GM18909 (cell line): Measurements from ENCODE around the gene RTP3.

Experiments
- ATAC-seq: cut with Tn5 transposase; IDR thresholded peaks from one replicate; pipeline ENCODE4 v1.9.1; 2021; ENCODE audit warnings: mild to moderate bottlenecking; ENCODE audit not compliant: unreplicated experiment, poor library complexity

Gene RTP3

DNA sequence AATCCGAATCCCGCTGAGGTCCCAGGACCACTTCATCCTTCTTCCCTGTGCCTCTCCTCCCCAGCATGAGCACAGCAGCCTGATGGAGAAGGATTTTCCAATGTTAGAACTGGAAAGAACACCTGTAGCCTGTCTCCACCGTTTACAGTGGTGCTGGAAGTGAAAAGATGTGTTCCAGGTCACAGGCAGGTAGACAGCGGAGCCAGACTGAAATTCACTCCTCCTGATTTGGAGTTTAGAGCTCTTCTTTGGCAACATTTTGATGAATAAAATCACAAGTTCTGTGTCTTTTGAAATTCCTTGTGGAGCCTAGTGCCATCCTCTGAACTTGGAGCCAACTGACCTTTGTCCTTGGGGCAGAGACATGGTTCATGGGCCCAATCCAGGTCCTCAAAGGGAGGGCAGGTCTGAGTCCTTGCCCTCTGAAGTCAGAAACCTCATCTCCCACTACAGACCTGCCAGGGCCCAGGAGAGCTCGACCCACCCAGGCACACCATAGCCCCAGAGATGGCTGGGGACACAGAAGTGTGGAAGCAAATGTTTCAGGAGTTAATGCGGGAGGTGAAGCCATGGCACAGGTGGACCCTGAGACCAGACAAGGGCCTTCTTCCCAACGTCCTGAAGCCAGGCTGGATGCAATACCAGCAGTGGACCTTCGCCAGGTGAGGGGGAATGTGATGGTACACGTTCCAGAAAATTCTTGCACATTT, at the start of gene RTP3:
Gene RTP3 (plus strand): TSS at position 421 of the 710 bp plus-strand sequence. CDS start 87 bp downstream, at position 508.
- ATAC-seq = no peak

DNA sequence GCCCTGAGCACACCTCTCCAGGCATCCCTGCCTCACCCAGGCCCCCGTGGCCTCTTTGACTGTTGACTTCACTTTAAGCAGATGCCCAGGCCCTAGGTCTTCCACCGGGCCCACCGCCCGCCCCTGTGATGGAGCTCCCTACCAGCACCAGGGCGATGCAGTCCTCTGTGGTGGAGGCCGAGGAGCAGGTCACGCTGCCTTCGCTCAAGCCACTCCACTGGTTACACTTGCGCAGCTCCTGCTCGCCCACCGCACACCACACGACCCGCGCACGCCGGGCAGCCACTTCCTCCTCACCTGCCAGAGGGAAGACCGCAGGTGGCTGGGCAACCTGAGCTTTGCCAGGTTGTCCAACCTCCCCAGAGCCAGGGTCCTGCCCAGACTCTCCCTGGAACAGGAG, 49.1 kb upstream of the RTP3 start:
- no peak for ATAC-seq

GRCh38 chr3:46449755-46450552, 47.8 kb upstream of the RTP3 start:
- no peak for ATAC-seq

- ATAC-seq = no peak
These were observed 44.1 kb upstream of the RTP3 start for GRCh38 chr3:46453526-46454208.

DNA sequence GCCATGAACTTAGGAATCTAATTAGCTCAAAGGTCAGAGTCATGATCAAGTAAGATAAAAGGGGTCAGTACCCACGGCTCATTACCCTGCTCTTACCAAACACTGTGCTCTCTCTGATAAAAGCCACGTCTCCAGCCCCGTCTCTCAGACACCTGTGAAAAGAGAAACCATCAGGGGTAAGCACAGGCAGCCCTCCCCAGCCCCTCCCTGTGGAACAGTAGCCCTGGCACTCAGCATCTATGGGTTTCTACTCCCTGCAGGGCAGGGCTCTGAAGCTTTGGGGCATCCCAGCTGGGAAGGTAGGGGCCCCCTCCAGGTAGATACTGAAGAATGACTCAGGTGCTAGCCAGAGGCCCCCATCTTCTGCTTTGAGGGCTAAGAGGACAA, 43.6 kb upstream of the RTP3 start:
- ATAC-seq = no peak

- ATAC-seq = no peak
These were observed 43.2 kb upstream of the RTP3 start for GRCh38 chr3:46454606-46455005.

DNA sequence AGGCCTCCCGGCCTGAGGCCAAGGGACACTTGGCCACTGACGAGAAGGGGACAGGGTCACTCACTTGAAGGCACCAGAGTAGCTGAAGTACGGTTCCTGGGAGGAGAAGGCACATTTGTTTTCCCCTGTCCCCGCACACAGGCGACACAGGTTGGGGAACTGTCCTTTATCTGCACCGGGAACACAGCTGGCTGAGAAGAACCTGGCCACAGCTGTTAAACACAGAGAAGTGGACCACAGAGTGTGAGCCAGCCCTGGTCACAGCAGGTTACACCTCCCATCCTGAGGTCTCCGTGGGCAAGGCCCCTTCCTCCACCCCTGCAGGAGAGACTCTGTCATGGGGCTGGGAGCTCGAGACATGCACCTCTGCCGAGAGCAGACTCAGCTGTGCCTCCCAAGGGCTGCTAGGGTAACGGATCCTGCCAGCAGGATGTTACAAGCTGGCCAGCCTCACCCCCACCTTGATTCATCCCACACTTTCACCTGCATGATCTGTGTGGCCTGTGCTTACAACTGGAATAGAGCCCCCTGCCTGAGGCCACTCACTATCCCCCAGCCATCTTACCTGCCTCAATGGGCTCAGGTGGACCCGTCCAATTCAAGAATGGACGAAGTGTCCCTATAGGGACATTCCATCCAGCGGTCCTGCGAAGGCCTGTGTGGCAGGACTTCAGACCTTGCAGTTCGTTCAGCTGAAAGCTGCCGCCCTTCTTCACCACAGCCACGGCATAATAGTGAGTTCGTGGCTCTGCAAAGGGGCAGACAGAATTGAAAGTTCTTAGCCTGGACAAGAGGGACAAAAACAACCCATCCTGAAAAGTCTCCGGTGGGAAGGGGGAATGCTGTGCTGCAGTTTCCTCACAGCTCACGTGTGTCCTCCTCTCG, 42.3 kb upstream of the RTP3 start:
- ATAC-seq = no peak

DNA sequence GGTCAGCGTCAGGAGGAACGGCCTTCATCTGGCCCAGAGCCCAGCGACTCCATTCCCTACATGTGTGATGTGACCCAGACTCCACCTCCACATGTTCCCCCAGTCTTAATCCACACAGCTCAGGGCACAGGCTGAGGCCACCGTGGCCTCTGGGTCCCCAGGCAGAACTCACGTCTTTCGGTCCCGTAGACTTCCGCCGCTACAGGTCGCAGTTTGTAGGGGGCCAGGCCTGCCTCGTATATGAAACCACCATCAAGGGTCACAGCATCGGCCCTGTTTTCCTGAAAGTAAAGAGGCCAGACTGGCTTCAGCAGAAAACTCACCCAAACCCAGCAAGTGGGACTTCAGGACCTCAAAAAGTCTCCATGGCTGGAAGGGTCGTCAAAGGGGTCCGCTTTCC, 41.7 kb upstream of the RTP3 start:
- no peak for ATAC-seq

GRCh38 chr3:46460051-46460450, 37.7 kb upstream of the RTP3 start:
- ATAC-seq = no peak

GRCh38 chr3:46462111-46462510, 35.7 kb upstream of the RTP3 start:
- ATAC-seq = no peak

- no peak for ATAC-seq
These were observed 35.3 kb upstream of the RTP3 start for GRCh38 chr3:46462511-46462910.

DNA sequence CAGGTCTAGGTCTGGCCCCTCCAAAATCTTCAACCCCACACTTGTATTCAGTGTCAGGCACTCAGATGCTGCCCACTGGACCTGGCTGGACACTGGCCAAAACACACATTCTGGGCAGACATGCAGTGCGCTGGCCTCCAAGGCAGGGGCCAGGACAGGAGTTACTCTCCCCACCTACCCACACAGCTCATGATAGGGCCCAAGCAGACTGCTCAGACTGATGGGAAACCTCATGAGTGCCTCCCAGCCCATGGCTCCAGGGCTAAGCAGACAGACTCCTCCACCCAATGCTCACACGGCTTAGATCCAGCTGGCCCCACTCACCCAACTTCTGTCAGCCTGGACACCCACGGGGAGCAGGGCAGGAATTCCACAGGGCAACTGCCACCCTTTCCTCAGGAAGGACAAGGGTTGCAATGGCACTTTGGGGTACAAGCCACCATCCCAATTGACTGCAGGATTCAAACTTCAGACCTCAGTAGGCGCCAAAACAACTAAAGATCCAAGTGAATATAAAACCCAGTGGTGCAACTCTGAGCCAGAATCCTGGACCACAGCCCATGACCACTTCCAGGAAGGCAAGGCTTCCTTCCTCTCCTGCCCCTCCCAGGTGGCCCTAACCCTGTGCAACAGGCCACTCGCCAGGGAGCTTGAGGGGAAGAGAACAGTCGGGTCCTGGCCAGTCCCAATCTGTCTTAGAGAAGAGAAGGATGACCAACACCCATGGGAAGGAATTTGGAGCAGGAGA, 34.5 kb upstream of the RTP3 start:
- ATAC-seq = no peak

DNA sequence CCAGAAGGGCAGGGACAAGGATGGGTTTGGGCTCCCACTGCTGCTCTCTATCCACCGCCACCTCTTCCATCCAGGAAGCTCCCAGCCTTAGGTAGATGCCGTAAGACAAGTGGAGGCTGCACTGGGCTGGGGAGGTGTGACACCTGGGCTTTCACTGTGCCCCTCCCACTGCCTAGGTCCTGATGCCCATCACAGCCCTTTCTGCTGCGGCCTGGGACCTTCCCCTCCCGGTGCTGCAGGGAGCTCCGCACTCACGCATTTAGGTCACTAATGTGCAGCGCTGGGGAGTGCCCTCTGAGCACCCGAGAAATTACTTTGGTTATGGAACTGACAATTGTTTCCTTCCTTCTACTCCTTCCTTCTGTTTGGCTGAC, 33.9 kb upstream of the RTP3 start:
- ATAC-seq = no peak

DNA sequence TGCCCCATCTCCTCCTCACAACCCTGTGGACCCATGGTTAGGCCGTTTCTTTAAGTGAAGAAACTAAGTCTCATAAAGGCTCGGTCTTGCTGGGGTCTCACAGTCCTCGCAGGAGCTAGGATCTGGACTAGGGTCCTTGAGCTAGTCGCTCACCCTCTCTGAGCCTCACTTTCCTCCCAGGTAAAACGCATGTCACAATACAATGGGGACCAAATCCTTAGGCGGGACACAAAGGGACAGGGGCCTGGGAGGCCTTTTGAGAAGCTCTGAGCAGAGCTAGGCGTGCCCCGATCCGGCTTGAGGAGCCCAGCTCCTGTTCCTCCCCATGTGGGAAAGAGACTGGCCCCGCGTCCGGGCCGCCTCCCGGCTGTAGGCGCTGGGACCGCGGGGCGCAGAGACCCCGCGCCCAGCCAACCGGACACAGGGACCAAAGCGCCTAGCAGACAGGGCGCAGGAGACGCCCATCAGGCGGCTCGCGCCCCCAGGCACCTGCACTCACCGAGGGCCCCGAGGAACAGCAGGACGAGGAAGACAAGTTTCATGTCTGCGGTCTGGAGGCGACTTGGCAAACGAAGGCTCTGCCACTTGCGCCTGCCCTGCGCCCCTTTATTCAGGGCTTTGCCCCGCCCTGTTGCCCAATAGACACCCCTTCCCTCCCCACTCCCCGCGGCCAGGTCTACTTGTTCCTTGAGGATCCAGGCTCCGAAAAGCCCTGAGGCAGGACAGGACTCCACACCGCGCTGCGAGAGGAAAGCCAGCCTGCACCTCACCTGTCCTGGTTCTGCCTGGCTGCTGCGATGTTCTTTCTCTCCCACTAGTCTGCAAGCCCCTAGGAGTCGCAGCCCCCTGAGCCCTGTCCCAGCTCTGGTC, 33.2 kb upstream of the RTP3 start, which contains the start of gene LTF:
Gene LTF (minus strand): TSS at position 580 of the 870 bp plus-strand sequence. CDS start 38 bp downstream, at position 542.
- no peak for ATAC-seq

DNA sequence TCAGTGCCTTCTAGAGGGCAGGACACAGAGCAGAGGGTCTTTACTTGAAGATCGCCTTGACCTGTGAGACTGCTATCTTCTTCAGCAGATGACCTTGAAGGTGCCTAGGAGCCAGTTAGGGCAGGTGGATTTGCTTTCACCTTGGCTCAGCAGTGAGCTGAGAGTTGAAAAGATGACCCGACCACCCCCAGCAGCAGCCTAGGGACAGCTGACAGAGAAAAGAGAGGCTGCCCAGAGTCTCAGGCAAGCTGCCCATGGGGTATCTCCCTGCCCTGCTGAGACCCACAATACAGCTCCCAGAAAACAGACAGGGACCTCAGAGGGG, 32.6 kb upstream of the RTP3 start:
- no peak for ATAC-seq

GRCh38 chr3:46466273-46466672, 31.5 kb upstream of the RTP3 start:
- ATAC-seq = no peak

DNA sequence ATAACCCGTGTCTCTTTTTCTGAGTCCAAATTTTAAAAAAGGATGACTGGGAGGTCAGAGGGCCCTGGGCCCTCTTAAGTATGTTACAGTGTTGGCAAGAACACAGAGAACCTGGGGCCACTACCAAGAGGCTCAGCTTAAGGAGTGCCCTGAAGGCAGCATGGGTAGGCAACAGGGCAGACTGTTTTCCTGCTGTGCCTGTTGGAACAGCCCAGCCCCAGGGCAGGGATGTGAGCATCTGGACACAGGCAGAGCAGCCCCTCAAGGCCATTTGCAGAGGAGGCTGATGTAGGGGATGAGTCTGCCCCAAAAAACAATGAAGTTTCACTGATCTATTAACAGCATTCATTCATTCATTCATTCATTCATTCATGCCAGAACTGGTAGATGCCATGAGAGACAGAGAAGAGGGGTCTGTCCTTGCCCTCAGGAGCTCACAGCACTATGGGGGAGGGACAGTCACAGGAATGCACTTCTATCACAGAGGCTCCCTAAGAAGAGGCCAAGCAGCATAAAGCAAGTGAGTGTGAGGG, 30.8 kb upstream of the RTP3 start:
- no peak for ATAC-seq

GRCh38 chr3:46467562-46467961, 30.2 kb upstream of the RTP3 start:
- ATAC-seq = no peak
